HEK293 (cell line): Measurements from ENCODE around the gene RBFOX2.

Experiments used
- CTCF ChIA-PET: fragments of 350-600 bp; formaldehyde crosslinking; extraction: SDS; loops from one replicate; lab custom pipeline; 2021; ENCODE audit warnings: antibody characterized with exemption; lab: Yijun Ruan, JAX
- POLR2A ChIA-PET: fragments of 300-600 bp; formaldehyde crosslinking; extraction: SDS; loops from one replicate; lab custom pipeline; 2020; ENCODE audit warnings: antibody characterized with exemption, inconsistent platforms; lab: Yijun Ruan, JAX
- H3K27ac ChIP-seq: fragments of 200-500 bp; sonication (Bioruptor generic); 2 replicates; pipeline ENCODE4 v1.5.1; 2014; ENCODE audit warnings: low read depth, low read length, control low read depth, inconsistent platforms; ENCODE audit errors: extremely low read depth
- H3K36me3 ChIP-seq, 2 experiments: fragments of 200-500 bp in 1 of 2; sonication (Bioruptor generic) in 1 of 2; 1 replicate in 1 of 2; 2 replicates in 1 of 2; pipeline ENCODE4 v1.5.1; 2014 to 2017; ENCODE audit warnings: inconsistent platforms in 2 of 2, low read length in 2 of 2; ENCODE audit not compliant: control insufficient read depth in 2 of 2, insufficient read depth in 1 of 2
- H3K4me1 ChIP-seq: fragments of 200-500 bp; sonication (Bioruptor generic); 2 replicates; pipeline ENCODE4 v1.5.1; 2014; ENCODE audit warnings: mild to moderate bottlenecking, low read length, inconsistent platforms; ENCODE audit not compliant: control insufficient read depth, insufficient read depth
- H3K4me3 ChIP-seq: 2 replicates; pipeline ENCODE4 v1.5.1; 2011; ENCODE audit warnings: low read depth, mild to moderate bottlenecking, control low read depth, low read length, moderate library complexity
- H3K9me3 ChIP-seq: fragments of 200-500 bp; sonication (Bioruptor generic); 2 replicates; pipeline ENCODE4 v1.5.1; 2014; ENCODE audit warnings: low read depth, low read length, inconsistent platforms; ENCODE audit not compliant: control insufficient read depth, insufficient read depth
- ZFP41 ChIP-seq: fragments of 450-650 bp; formaldehyde crosslinking; IDR thresholded peaks from 2 replicates; pipeline ENCODE4 v1.5.1; 2016; ENCODE audit warnings: missing biosample characterization, missing genetic modification characterization, borderline replicate concordance
- ZNF155 ChIP-seq: fragments of 450-650 bp; formaldehyde crosslinking; IDR thresholded peaks from 2 replicates; pipeline ENCODE4 v1.5.1; 2016; ENCODE audit warnings: missing biosample characterization, missing genetic modification characterization
- ZNF175 ChIP-seq: fragments of 450-650 bp; formaldehyde crosslinking; IDR thresholded peaks from 2 replicates; pipeline ENCODE4 v1.5.1; 2016; ENCODE audit warnings: missing biosample characterization, missing genetic modification characterization
- ZNF223 ChIP-seq: fragments of 450-650 bp; formaldehyde crosslinking; IDR thresholded peaks from 2 replicates; pipeline ENCODE4 v1.5.1; 2016; ENCODE audit warnings: missing biosample characterization, missing genetic modification characterization
- ZNF24 ChIP-seq: fragments of 450-650 bp; formaldehyde crosslinking; IDR thresholded peaks from 2 replicates; pipeline ENCODE4 v1.5.1; 2016; ENCODE audit warnings: missing biosample characterization, missing genetic modification characterization
- ZNF292 ChIP-seq: fragments of 450-650 bp; formaldehyde crosslinking; IDR thresholded peaks from 2 replicates; pipeline ENCODE4 v1.5.1; 2016; ENCODE audit warnings: low read depth, missing biosample characterization, missing genetic modification characterization, borderline replicate concordance
- ZNF335 ChIP-seq: fragments of 450-650 bp; formaldehyde crosslinking; conservative IDR thresholded peaks from 2 replicates; pipeline ENCODE4 v1.5.1; 2016; ENCODE audit warnings: missing biosample characterization, missing genetic modification characterization
- ZNF350 ChIP-seq: fragments of 450-650 bp; formaldehyde crosslinking; IDR thresholded peaks from 2 replicates; pipeline ENCODE4 v1.5.0; 2017; ENCODE audit warnings: missing biosample characterization, mild to moderate bottlenecking, missing genetic modification characterization
- ZNF394 ChIP-seq: fragments of 450-650 bp; formaldehyde crosslinking; IDR thresholded peaks from 2 replicates; pipeline ENCODE4 v1.5.1; 2016; ENCODE audit warnings: missing biosample characterization, missing genetic modification characterization, mild to moderate bottlenecking, moderate library complexity, borderline replicate concordance
- ZNF416 ChIP-seq: fragments of 450-650 bp; formaldehyde crosslinking; IDR thresholded peaks from 2 replicates; pipeline ENCODE4 v1.5.1; 2016; ENCODE audit warnings: missing biosample characterization, missing genetic modification characterization
- ZNF423 ChIP-seq: fragments of 450-650 bp; formaldehyde crosslinking; IDR thresholded peaks from 2 replicates; pipeline ENCODE4 v1.5.1; 2016; ENCODE audit warnings: missing biosample characterization, missing genetic modification characterization
- ZNF433 ChIP-seq: fragments of 450-650 bp; formaldehyde crosslinking; IDR thresholded peaks from 2 replicates; pipeline ENCODE4 v1.5.1; 2016; ENCODE audit warnings: missing biosample characterization, missing genetic modification characterization, low read depth
- ZNF571 ChIP-seq: fragments of 450-650 bp; formaldehyde crosslinking; IDR thresholded peaks from 2 replicates; pipeline ENCODE4 v1.5.0; 2017; ENCODE audit warnings: missing biosample characterization, missing genetic modification characterization
- ZNF596 ChIP-seq: fragments of 450-650 bp; IDR thresholded peaks from 2 replicates; pipeline ENCODE4 v1.5.0; 2018; ENCODE audit warnings: missing biosample characterization, mild to moderate bottlenecking, missing genetic modification characterization, moderate library complexity
- ZNF707 ChIP-seq: fragments of 450-650 bp; formaldehyde crosslinking; IDR thresholded peaks from 2 replicates; pipeline ENCODE4 v1.5.1; 2016; ENCODE audit warnings: missing biosample characterization, missing genetic modification characterization
- ZNF837 ChIP-seq: fragments of 450-650 bp; formaldehyde crosslinking; IDR thresholded peaks from 2 replicates; pipeline ENCODE4 v1.5.1; 2016; ENCODE audit warnings: missing biosample characterization, missing genetic modification characterization
- ZSCAN23 ChIP-seq: fragments of 450-650 bp; formaldehyde crosslinking; IDR thresholded peaks from 2 replicates; pipeline ENCODE4 v1.5.1; 2016; ENCODE audit warnings: missing biosample characterization, missing genetic modification characterization
- TF ChIP-seq, protein P1 (sequence below): fragments of 450-650 bp; formaldehyde crosslinking; IDR thresholded peaks from 2 replicates; pipeline ENCODE4 v1.5.1; 2017; ENCODE audit warnings: missing biosample characterization, missing genetic modification characterization
- TF ChIP-seq, protein P2 (sequence below): IDR thresholded peaks from 2 replicates; pipeline ENCODE4 v1.6.1; 2011; ENCODE audit warnings: mild to moderate bottlenecking, low read depth, low read length, borderline replicate concordance
- TF ChIP-seq, protein P3 (sequence below): fragments of 450-650 bp; formaldehyde crosslinking; conservative IDR thresholded peaks from 2 replicates; pipeline ENCODE4 v1.5.1; 2016; ENCODE audit warnings: low read depth, missing biosample characterization, missing genetic modification characterization
- TF ChIP-seq, protein P4 (sequence below): fragments of 450-650 bp; IDR thresholded peaks from 2 replicates; pipeline ENCODE4 v1.5.1; 2018; ENCODE audit warnings: missing biosample characterization, missing genetic modification characterization

RBFOX2 gene

DNA sequence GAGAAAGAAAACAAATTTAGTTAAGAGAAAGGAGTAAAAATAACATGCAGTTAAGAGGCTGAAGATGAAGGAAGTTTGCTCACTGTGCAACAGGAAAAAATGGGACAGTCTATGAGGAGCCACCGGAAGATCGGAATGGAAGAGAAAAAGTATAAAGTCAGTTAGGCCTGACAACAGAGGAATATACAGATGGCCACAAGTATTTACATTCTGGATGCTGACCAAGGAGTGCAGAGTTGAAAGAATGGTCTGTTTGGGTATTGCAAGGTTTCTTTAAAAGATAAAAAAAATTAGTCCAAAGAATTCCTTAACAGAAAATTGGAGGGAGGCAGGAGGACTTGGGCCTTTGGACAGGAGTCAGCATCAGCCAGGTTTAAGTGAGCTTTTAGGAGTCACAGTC lies 37.5 kb downstream of the RBFOX2 start:
- Histone ChIP-seq H3K9me3 (no peaks in the 10 kb centered on the region), H3K4me1 (peaks cover 21% of the 10 kb centered on the region), H3K27ac (no peak overlapping the region), H3K4me3 (no peak overlapping the region), H3K36me3 (peaks cover 2 to 4% of the 10 kb centered on the region in 2 experiments; a peak in 2 of 3 replicates)
- TF ChIP-seq ZNF350 (no peak), ZNF837 (tag by site-specific recombination) (no peak), ZNF155 (tag by site-specific recombination) (no peak), ZNF416 (tag by site-specific recombination) (no peak), ZNF571 (no peak), ZNF394 (tag by site-specific recombination) (no peak), ZNF707 (no peak), ZNF596 (tag by site-specific recombination) (no peak), ZFP41 (tag by site-specific recombination) (no peak), ZNF423 (tag by site-specific recombination) (no peak), ZSCAN23 (tag by site-specific recombination) (no peak), ZNF24 (tag by site-specific recombination) (no peak), ZNF175 (tag by site-specific recombination) (no peak)
- TF ChIP-seq, protein P1, sequence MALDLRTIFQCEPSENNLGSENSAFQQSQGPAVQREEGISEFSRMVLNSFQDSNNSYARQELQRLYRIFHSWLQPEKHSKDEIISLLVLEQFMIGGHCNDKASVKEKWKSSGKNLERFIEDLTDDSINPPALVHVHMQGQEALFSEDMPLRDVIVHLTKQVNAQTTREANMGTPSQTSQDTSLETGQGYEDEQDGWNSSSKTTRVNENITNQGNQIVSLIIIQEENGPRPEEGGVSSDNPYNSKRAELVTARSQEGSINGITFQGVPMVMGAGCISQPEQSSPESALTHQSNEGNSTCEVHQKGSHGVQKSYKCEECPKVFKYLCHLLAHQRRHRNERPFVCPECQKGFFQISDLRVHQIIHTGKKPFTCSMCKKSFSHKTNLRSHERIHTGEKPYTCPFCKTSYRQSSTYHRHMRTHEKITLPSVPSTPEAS (tag by site-specific recombination), result no peak
- TF ChIP-seq, protein P2, sequence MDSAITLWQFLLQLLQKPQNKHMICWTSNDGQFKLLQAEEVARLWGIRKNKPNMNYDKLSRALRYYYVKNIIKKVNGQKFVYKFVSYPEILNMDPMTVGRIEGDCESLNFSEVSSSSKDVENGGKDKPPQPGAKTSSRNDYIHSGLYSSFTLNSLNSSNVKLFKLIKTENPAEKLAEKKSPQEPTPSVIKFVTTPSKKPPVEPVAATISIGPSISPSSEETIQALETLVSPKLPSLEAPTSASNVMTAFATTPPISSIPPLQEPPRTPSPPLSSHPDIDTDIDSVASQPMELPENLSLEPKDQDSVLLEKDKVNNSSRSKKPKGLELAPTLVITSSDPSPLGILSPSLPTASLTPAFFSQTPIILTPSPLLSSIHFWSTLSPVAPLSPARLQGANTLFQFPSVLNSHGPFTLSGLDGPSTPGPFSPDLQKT, result no peak
- CTCF ChIA-PET, result interaction anchor here (0.7 to 0.9 kb wide), 3 partner anchors 13 to 75 kb away, joined by 3 read pairs; no protein-coding TSS in a partner anchor
- POLR2A ChIA-PET, result no interaction called here

DNA sequence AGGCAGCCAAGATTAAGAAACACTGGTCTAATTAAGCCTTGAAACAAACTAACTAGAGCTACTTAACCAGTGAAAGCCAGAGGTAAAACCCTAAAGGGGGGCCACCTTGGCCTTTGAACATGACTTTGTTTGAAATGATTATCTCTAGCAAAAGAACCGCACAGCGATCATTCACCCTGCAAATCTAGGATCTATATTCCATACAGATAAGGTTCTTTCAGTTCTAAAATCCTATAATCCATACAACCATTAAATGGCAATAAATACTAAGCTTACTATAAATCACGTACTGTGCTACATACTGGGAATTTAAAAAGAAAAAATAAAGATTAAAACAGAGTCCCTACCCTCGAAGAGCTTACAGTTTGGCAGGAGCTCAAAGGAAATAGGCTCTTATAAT lies 40.6 kb downstream of the RBFOX2 start:
- no peak overlapping the region for H3K4me3 ChIP-seq
- peaks cover 2 to 4% of the 10 kb centered on the region in 2 experiments; a peak in 2 of 3 replicates for H3K36me3 ChIP-seq
- TF ChIP-seq ZNF223 (tag by site-specific recombination) (no peak), ZNF335 (tag by site-specific recombination) (no peak), ZNF292 (tag by site-specific recombination) (no peak), ZNF433 (tag by site-specific recombination) (no peak)
- TF ChIP-seq, protein P3, sequence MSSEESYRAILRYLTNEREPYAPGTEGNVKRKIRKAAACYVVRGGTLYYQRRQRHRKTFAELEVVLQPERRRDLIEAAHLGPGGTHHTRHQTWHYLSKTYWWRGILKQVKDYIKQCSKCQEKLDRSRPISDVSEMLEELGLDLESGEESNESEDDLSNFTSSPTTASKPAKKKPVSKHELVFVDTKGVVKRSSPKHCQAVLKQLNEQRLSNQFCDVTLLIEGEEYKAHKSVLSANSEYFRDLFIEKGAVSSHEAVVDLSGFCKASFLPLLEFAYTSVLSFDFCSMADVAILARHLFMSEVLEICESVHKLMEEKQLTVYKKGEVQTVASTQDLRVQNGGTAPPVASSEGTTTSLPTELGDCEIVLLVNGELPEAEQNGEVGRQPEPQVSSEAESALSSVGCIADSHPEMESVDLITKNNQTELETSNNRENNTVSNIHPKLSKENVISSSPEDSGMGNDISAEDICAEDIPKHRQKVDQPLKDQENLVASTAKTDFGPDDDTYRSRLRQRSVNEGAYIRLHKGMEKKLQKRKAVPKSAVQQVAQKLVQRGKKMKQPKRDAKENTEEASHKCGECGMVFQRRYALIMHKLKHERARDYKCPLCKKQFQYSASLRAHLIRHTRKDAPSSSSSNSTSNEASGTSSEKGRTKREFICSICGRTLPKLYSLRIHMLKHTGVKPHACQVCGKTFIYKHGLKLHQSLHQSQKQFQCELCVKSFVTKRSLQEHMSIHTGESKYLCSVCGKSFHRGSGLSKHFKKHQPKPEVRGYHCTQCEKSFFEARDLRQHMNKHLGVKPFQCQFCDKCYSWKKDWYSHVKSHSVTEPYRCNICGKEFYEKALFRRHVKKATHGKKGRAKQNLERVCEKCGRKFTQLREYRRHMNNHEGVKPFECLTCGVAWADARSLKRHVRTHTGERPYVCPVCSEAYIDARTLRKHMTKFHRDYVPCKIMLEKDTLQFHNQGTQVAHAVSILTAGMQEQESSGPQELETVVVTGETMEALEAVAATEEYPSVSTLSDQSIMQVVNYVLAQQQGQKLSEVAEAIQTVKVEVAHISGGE (tag by site-specific recombination), result no peak
- TF ChIP-seq, protein P4, sequence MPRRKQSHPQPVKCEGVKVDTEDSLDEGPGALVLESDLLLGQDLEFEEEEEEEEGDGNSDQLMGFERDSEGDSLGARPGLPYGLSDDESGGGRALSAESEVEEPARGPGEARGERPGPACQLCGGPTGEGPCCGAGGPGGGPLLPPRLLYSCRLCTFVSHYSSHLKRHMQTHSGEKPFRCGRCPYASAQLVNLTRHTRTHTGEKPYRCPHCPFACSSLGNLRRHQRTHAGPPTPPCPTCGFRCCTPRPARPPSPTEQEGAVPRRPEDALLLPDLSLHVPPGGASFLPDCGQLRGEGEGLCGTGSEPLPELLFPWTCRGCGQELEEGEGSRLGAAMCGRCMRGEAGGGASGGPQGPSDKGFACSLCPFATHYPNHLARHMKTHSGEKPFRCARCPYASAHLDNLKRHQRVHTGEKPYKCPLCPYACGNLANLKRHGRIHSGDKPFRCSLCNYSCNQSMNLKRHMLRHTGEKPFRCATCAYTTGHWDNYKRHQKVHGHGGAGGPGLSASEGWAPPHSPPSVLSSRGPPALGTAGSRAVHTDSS (tag by site-specific recombination), result no peak
- no peaks in the 10 kb centered on the region for H3K9me3 ChIP-seq
- ChIA-PET CTCF (interaction anchor here (0.7 to 2.5 kb wide), 2 partner anchors 28 to 78 kb away, joined by 3 to 12 read pairs; no protein-coding TSS in a partner anchor), POLR2A (interaction anchor here (1.1 kb wide), 1 partner anchor 13 kb away, joined by 3 read pairs; no protein-coding TSS in a partner anchor)
- peaks cover 32% of the 10 kb centered on the region for H3K4me1 ChIP-seq
- H3K27ac ChIP-seq, result no peak overlapping the region
